Liver (tissue), 9 donors: ENCODE data around the gene ANGEL2. TPM values are rescaled to one million over a fixed set of nuclear protein-coding genes. Genes with fewer than 3 reads are reported as not detected.

Experiments used
- DNase-seq: peaks from one replicate; pipeline ENCODE4 v3.0.0-alpha.2; 2017; ENCODE audit warnings: low spot score
- H3K27ac ChIP-seq, 2 donors: one replicate each; pipeline ENCODE4 v1.7.0; 2013; ENCODE audit warnings: inconsistent platforms in 2 of 2, low read length in 2 of 2, control low read depth in 1 of 2, low read depth in 1 of 2, mild to moderate bottlenecking in 1 of 2
- H3K27me3 ChIP-seq, 4 donors: one replicate each; pipeline versions ENCODE4 v1.6.1 to v1.7.0; 2013; ENCODE audit warnings: low read length in 3 of 4, inconsistent platforms in 1 of 4, mild to moderate bottlenecking in 1 of 4, moderate library complexity in 1 of 4; ENCODE audit not compliant: control insufficient read depth in 4 of 4, insufficient read depth in 4 of 4
- H3K36me3 ChIP-seq, 4 donors: one replicate each; pipeline versions ENCODE4 v1.6.1 to v1.7.0; 2013; ENCODE audit warnings: low read length in 3 of 4, mild to moderate bottlenecking in 3 of 4, low read depth in 1 of 4, moderate library complexity in 1 of 4; ENCODE audit not compliant: control insufficient read depth in 4 of 4, insufficient read depth in 3 of 4
- H3K4me1 ChIP-seq, 4 donors: one replicate each; pipeline versions ENCODE4 v1.6.1 to v1.7.0; 2013; ENCODE audit warnings: low read length in 3 of 4, mild to moderate bottlenecking in 3 of 4, moderate library complexity in 1 of 4; ENCODE audit not compliant: control insufficient read depth in 4 of 4, insufficient read depth in 4 of 4
- H3K4me3 ChIP-seq, 3 donors: one replicate each; pipeline versions ENCODE4 v1.6.1 to v1.7.0; 2013; ENCODE audit warnings: low read length in 3 of 3, control low read depth in 1 of 3, low read depth in 1 of 3, mild to moderate bottlenecking in 1 of 3
- H3K9ac ChIP-seq, 2 donors: one replicate each; pipeline ENCODE4 v1.7.0; 2013; ENCODE audit warnings: low read length in 2 of 2, mild to moderate bottlenecking in 2 of 2, moderate library complexity in 2 of 2, control low read depth in 1 of 2, low read depth in 1 of 2
- H3K9me3 ChIP-seq, 4 donors: one replicate each; pipeline versions ENCODE4 v1.6.1 to v1.7.0; 2013; ENCODE audit warnings: low read length in 3 of 4; ENCODE audit not compliant: control insufficient read depth in 4 of 4
- ATF3 ChIP-seq: IDR thresholded peaks from 2 replicates; pipeline ENCODE4 v1.6.1; 2016; ENCODE audit warnings: antibody characterized with exemption
- EGR1 ChIP-seq, 2 donors: IDR thresholded peaks; 2 replicates each; pipeline ENCODE4 v1.6.1; 2016 to 2018; ENCODE audit warnings: antibody characterized with exemption in 2 of 2, low read depth in 2 of 2
- FOXA1 ChIP-seq: IDR thresholded peaks from 2 replicates; pipeline ENCODE4 v1.6.1; 2016; ENCODE audit warnings: antibody characterized with exemption
- FOXA2 ChIP-seq: IDR thresholded peaks from 2 replicates; pipeline ENCODE4 v1.6.1; 2016; ENCODE audit warnings: antibody characterized with exemption
- GABPA ChIP-seq, 2 donors: IDR thresholded peaks in 1 of 2; conservative IDR thresholded peaks in 1 of 2; 2 replicates each; pipeline ENCODE4 v1.6.1; 2016; ENCODE audit warnings: antibody characterized with exemption in 2 of 2, mild to moderate bottlenecking in 1 of 2, moderate library complexity in 1 of 2
- HNF4A ChIP-seq, 2 donors: conservative IDR thresholded peaks; 2 replicates each; pipeline ENCODE4 v1.6.1; 2016; ENCODE audit warnings: antibody characterized with exemption in 2 of 2, mild to moderate bottlenecking in 2 of 2
- HNF4G ChIP-seq: IDR thresholded peaks from 2 replicates; pipeline ENCODE4 v1.6.1; 2016; ENCODE audit warnings: antibody characterized with exemption
- JUND ChIP-seq, 2 donors: IDR thresholded peaks; 2 replicates each; pipeline ENCODE4 v1.6.1; 2016; ENCODE audit warnings: antibody characterized with exemption in 2 of 2
- MAX ChIP-seq: IDR thresholded peaks from 2 replicates; pipeline ENCODE4 v1.6.1; 2016; ENCODE audit warnings: antibody characterized with exemption
- NR2F2 ChIP-seq: IDR thresholded peaks from 2 replicates; pipeline ENCODE4 v1.6.1; 2016; ENCODE audit warnings: antibody characterized with exemption
- RAD21 ChIP-seq, 2 donors: IDR thresholded peaks; 2 replicates each; pipeline ENCODE4 v1.6.1; 2016; ENCODE audit warnings: antibody characterized with exemption in 2 of 2, mild to moderate bottlenecking in 2 of 2
- RXRA ChIP-seq, 2 donors: IDR thresholded peaks; 2 replicates each; pipeline ENCODE4 v1.6.1; 2017 to 2018; ENCODE audit warnings: antibody characterized with exemption in 2 of 2, mild to moderate bottlenecking in 1 of 2
- SP1 ChIP-seq: IDR thresholded peaks from 2 replicates; pipeline ENCODE4 v1.6.1; 2018; ENCODE audit warnings: antibody characterized with exemption, mild to moderate bottlenecking
- TAF1 ChIP-seq: conservative IDR thresholded peaks from 2 replicates; pipeline ENCODE4 v1.6.1; 2016; ENCODE audit warnings: antibody characterized with exemption, mild to moderate bottlenecking
- YY1 ChIP-seq: IDR thresholded peaks from 2 replicates; pipeline ENCODE4 v1.6.1; 2016; ENCODE audit warnings: antibody characterized with exemption, mild to moderate bottlenecking
- ZBTB33 ChIP-seq: IDR thresholded peaks from 2 replicates; pipeline ENCODE4 v1.6.1; 2016; ENCODE audit warnings: antibody characterized with exemption
- WGBS: extraction: QIAGEN DNeasy Blood & Tissue Kit; methylation state at CpG from one replicate; pipeline ENCODE4 v1.1.7; 2013; 5-methylcytosine and 5-hydroxymethylcytosine counted together
- polyA plus RNA-seq, 2 donors: library from polyadenylated mRNA; stranded (reverse) in 1 of 2; unstranded in 1 of 2; fragments of 200-250 nt in 1 of 2; fragments of >200 nt in 1 of 2; fragmentation: Nextera tagmentation in 1 of 2; extraction: Ambion mirVana in 1 of 2; gene quantifications; one replicate each; pipeline versions ENCODE4 v1.2.1 to v1.2.3, GENCODE V29; 2013 to 2015
- total RNA-seq, 2 donors: library from RNA; depleted of rRNA; stranded (reverse); fragments of >200 nt; gene quantifications; one replicate each; pipeline ENCODE4 v1.2.3, GENCODE V29; 2014
- TF ChIP-seq, protein P1 (sequence below): fragments of 150-350 bp; IDR thresholded peaks from 2 replicates; pipeline ENCODE4 v1.5.1; 2017; ENCODE audit warnings: improper control_type of control experiment, low read depth, low read length; ENCODE audit not compliant: missing input control
- donor health status: healthy.
- donor health status: healthy.
- donor health status: healthy.
- donor health status: healthy.
- donor health status: healthy.

The ANGEL2 gene
- total and polyA plus RNA-seq, 4 donors: 8.2 to 31.1 (median 16.4) TPM

- no peak overlapping the region for H3K9ac ChIP-seq
- no peak for DNase-seq
- 89% methylated on average over 6 of the region's 6 CpGs for WGBS
- no peaks in the 10 kb centered on the region for H3K36me3 ChIP-seq
- H3K4me1 ChIP-seq: no peaks in the 10 kb centered on the region
- TF ChIP-seq TAF1 (no peak), HNF4A (conservative IDR thresholded peaks at IDR 0.05) (no peak), NR2F2 (no peak), FOXA1 (no peak), ZBTB33 (no peak), FOXA2 (no peak), SP1 (no peak), RAD21 (IDR thresholded peaks at IDR 0.05) (no peak), GABPA (IDR thresholded peaks at IDR 0.05 in 1 of 2, conservative IDR thresholded peaks at IDR 0.05 in 1 of 2) (no peak), RXRA (IDR thresholded peaks at IDR 0.05) (no peak), YY1 (no peak), JUND (IDR thresholded peaks at IDR 0.05) (no peak), MAX (no peak), EGR1 (IDR thresholded peaks at IDR 0.05; ENCODE audit: low read depth in 2 of 2) (no peak), ATF3 (no peak)
- TF ChIP-seq, protein P1, sequence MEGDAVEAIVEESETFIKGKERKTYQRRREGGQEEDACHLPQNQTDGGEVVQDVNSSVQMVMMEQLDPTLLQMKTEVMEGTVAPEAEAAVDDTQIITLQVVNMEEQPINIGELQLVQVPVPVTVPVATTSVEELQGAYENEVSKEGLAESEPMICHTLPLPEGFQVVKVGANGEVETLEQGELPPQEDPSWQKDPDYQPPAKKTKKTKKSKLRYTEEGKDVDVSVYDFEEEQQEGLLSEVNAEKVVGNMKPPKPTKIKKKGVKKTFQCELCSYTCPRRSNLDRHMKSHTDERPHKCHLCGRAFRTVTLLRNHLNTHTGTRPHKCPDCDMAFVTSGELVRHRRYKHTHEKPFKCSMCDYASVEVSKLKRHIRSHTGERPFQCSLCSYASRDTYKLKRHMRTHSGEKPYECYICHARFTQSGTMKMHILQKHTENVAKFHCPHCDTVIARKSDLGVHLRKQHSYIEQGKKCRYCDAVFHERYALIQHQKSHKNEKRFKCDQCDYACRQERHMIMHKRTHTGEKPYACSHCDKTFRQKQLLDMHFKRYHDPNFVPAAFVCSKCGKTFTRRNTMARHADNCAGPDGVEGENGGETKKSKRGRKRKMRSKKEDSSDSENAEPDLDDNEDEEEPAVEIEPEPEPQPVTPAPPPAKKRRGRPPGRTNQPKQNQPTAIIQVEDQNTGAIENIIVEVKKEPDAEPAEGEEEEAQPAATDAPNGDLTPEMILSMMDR: no peak
- H3K9me3 ChIP-seq: no peaks in the 10 kb centered on the region
- H3K27me3 ChIP-seq: peaks cover 0 to 4% (median 0%) of the 10 kb centered on the region in 4 donors
- no peak overlapping the region for H3K4me3 ChIP-seq
- no peak overlapping the region for H3K27ac ChIP-seq
Measured at GRCh38 chr1:212944229-212944901, 71.3 kb downstream of the ANGEL2 start.

DNA sequence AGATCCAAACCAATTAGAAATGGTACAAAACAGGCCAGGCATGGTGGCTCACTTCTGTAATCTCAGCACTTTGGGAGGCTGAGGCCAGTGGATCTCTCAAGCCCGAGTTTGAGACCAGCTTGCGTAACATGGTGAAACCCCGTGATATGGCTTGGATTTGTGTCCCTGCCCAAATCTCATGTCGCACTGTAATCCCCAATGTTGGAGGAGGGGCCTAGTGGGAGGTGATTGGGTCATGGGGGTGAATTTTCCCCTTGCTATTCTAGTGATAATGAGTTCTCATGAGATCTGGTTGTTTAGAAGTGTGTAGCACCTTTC, 72.3 kb downstream of the ANGEL2 start:
- DNase-seq: no peak
- H3K4me3 ChIP-seq: no peak overlapping the region
- TF ChIP-seq RAD21 (IDR thresholded peaks at IDR 0.05): no peak
- no peak for TF ChIP-seq FOXA2
- no peak for TF ChIP-seq HNF4G
- no peak for TF ChIP-seq ZBTB33
- TF ChIP-seq, protein P1: no peak

More for the DNA sequence above, 72.3 kb downstream of the ANGEL2 start:
- Histone ChIP-seq H3K9me3 (no peaks in the 10 kb centered on the region), H3K27me3 (no peaks in the 10 kb centered on the region), H3K4me1 (no peaks in the 10 kb centered on the region), H3K27ac (no peak overlapping the region), H3K36me3 (no peaks in the 10 kb centered on the region), H3K9ac (no peak overlapping the region)
- 72% methylated on average over 4 of the region's 4 CpGs for WGBS
